Measurements from ENCODE around the gene GPBP1L1. TPM values are rescaled to one million over a fixed set of nuclear protein-coding genes. Genes with fewer than 3 reads are reported as not detected.
A peak's percentile ranks its signal among the peaks of the same experiment; 100 is the strongest.

The GPBP1L1 gene
- total and polyA plus RNA-seq, 9 of the 15 experiments (the other 6 are each of a cell fraction or from before 2014, with no cell fraction given): 86.0 to 216 (median 138) TPM

GRCh38 chr1:45687014-45687753, 851 bp upstream of the GPBP1L1 start (continued):
- TF ChIP-seq AFF1 (IDR thresholded peaks at IDR 0.05; ENCODE audit: low read depth in 1 of 2, partially characterized antibody in 2 of 2): peak; percentile 21 to 99
- TF ChIP-seq ZKSCAN3 (CRISPR knock-in tag; IDR thresholded peaks at IDR 0.05): no peak
- TF ChIP-seq CBX2 (IDR thresholded peaks at IDR 0.05; ENCODE audit: insufficient read depth, low read length, poor library complexity, severe bottlenecking): no peak
- TF ChIP-seq TBP (optimal IDR thresholded peaks at IDR 0.05; ENCODE audit: low read depth, low read length): peak; percentile 98
- peak; percentile 96 to 97 for TF ChIP-seq SIX5 (IDR thresholded peaks at IDR 0.05; ENCODE audit: borderline replicate concordance in 1 of 2, insufficient read depth in 1 of 2, low read depth in 1 of 2, low read length in 2 of 2)
- TF ChIP-seq MYC (IDR thresholded peaks at IDR 0.05; ENCODE audit: low read depth, low read length): peak; percentile 81
- TF ChIP-seq MYC (CRISPR knock-in tag; IDR thresholded peaks at IDR 0.05; ENCODE audit: borderline replicate concordance, low read depth): no peak
- TF ChIP-seq NCOA1 (IDR thresholded peaks at IDR 0.05; ENCODE audit: low read depth): no peak
- TF ChIP-seq MXD1 (CRISPR knock-in tag; IDR thresholded peaks at IDR 0.05; ENCODE audit: borderline replicate concordance, poor library complexity, severe bottlenecking): no peak
- TF ChIP-seq CUX1 (CRISPR knock-in tag; IDR thresholded peaks at IDR 0.05): 0 out of 2 replicates have a peak, but pooled peaks have one; percentile 4
- TF ChIP-seq ZBTB12 (CRISPR knock-in tag; IDR thresholded peaks at IDR 0.05): peak; percentile 47
- TF ChIP-seq TRIM28 (IDR thresholded peaks at IDR 0.05): no peak
- TF ChIP-seq HMG20A (CRISPR knock-in tag; conservative IDR thresholded peaks at IDR 0.05): no peak

Measured in K562 (cell line).